Lung (tissue), 16 donors: ENCODE results near the gene LYPD8. TPM values are rescaled to one million over a fixed set of nuclear protein-coding genes. Genes with fewer than 3 reads are reported as not detected.
A peak's percentile ranks its signal among the peaks of the same experiment; 100 is the strongest.
"Not testable (repeated sequence)": the region's sequence is repeated elsewhere in the genome, so short reads cannot be mapped to it uniquely, and the experiment has no call there.

Experiments
- ATAC-seq: fragments of 200-7000 bp; cut with Tn5 transposase; one replicate; pipeline ENCODE4 v1.9.1; 2020; ENCODE audit warnings: moderate number of reproducible peaks; ENCODE audit not compliant: insufficient read depth, low FRiP score
- DNase-seq, 3 donors: peaks; one replicate each; pipeline ENCODE4 v3.0.0-alpha.2; 2013 to 2017
- H3K27ac ChIP-seq, 2 donors: one replicate each; pipeline ENCODE4 v1.5.1; 2013; ENCODE audit warnings: mild to moderate bottlenecking in 2 of 2, moderate library complexity in 2 of 2, control low read depth in 1 of 2, inconsistent platforms in 1 of 2, low read depth in 1 of 2, low read length in 1 of 2
- H3K27me3 ChIP-seq, 3 donors: one replicate each; pipeline ENCODE4 v1.5.1; 2013; ENCODE audit warnings: low read length in 2 of 3; ENCODE audit not compliant: control insufficient read depth in 3 of 3, insufficient read depth in 3 of 3
- H3K36me3 ChIP-seq, 4 donors: one replicate each; pipeline ENCODE4 v1.5.1; 2013; ENCODE audit warnings: low read length in 4 of 4, mild to moderate bottlenecking in 1 of 4, moderate library complexity in 1 of 4; ENCODE audit not compliant: control insufficient read depth in 4 of 4, insufficient read depth in 4 of 4
- H3K4me1 ChIP-seq, 5 donors: one replicate each; pipeline ENCODE4 v1.5.1; 2013; ENCODE audit warnings: low read length in 5 of 5, mild to moderate bottlenecking in 2 of 5, moderate library complexity in 1 of 5; ENCODE audit not compliant: control insufficient read depth in 5 of 5, insufficient read depth in 5 of 5
- H3K4me3 ChIP-seq: one replicate; pipeline ENCODE4 v1.5.1; 2013; ENCODE audit warnings: mild to moderate bottlenecking, control low read depth, moderate library complexity
- H3K9ac ChIP-seq, 2 donors: one replicate each; pipeline ENCODE4 v1.5.1; 2013; ENCODE audit warnings: low read length in 2 of 2, control low read depth in 1 of 2; ENCODE audit not compliant: insufficient read depth in 1 of 2
- H3K9me3 ChIP-seq, 4 donors: one replicate each; pipeline ENCODE4 v1.5.1; 2013; ENCODE audit warnings: low read length in 3 of 4, mild to moderate bottlenecking in 1 of 4, moderate library complexity in 1 of 4; ENCODE audit not compliant: control insufficient read depth in 4 of 4, insufficient read depth in 3 of 4
- CTCF ChIP-seq: IDR thresholded peaks from 2 replicates; pipeline ENCODE4 v1.5.1; 2012; ENCODE audit warnings: mild to moderate bottlenecking; ENCODE audit errors: control extremely low read depth, extremely low read depth
- WGBS, 2 donors: extraction: QIAGEN DNeasy Blood & Tissue Kit; methylation state at CpG; one replicate each; pipeline ENCODE4 v1.1.7; 2013; 5-methylcytosine and 5-hydroxymethylcytosine counted together
- long read RNA-seq, 5 donors: transcript quantifications; one replicate each; lab custom pipeline, GENCODE V29; 2026
- polyA plus RNA-seq, 2 donors: library from polyadenylated mRNA; stranded (reverse); fragments of 200-250 nt; gene quantifications; one replicate each; pipeline ENCODE4 v1.2.1, GENCODE V29; 2013
- total RNA-seq, 2 donors: library from RNA; depleted of rRNA in 1 of 2; stranded (reverse); fragments of >200 nt in 1 of 2; gene quantifications; one replicate each; pipeline ENCODE4 v1.2.1, GENCODE V29; 2014 to 2021
- donor health status: control.
- donor health status: control.
- donor health status: Bipolar disorder and iron deficiency.
- donor health status: healthy.
- donor health status: DM: yes; HTN: yes; CAD: no.

LYPD8 gene
- total RNA-seq, result not detected
- not detected for polyA plus RNA-seq
- long read RNA-seq, donor 1, partial matches to known transcripts, result 37 of 37 reads
- long read RNA-seq, donor 1, other reads (novel, unspliced or antisense), result 0 of 37 reads
- long read RNA-seq, donor 2, result 0 reads
- long read RNA-seq, donor 3, result 0 reads
- long read RNA-seq, donor 4, result 0 reads
- long read RNA-seq, donor 5, result 0 reads

- WGBS, 2 donors, result 76 to 78% methylated on average over 6 of the region's 6 CpGs
- no peak within 1 kb of the TSS for H3K4me3 ChIP-seq
- no peaks in the 10 kb centered on the region for H3K27me3 ChIP-seq
- no peak within 1 kb of the TSS for H3K9ac ChIP-seq
- H3K9me3 ChIP-seq, result peaks cover 0 to 24% (median 12%) of the 10 kb centered on the region in 4 donors
- ATAC-seq (no peak), DNase-seq (no peak)
- no peak within 1 kb of the TSS for H3K27ac ChIP-seq
- peaks cover 0 to 5% (median 0%) of the 10 kb centered on the region in 5 donors for H3K4me1 ChIP-seq
- H3K36me3 ChIP-seq, result peaks cover 0 to 6% (median 0%) of the 10 kb centered on the region in 4 donors
- TF ChIP-seq CTCF, result no peak
These were observed at the start of gene LYPD8 for GRCh38 chr1:248755517-248755916. Gene LYPD8, minus strand, starts transcription at chr1:248755759. Its CDS starts 4,678 bp downstream, at chr1:248751081.

- peak; percentile 59 for ATAC-seq
- Histone ChIP-seq H3K4me1 (peaks cover 0 to 2% (median 0%) of the 10 kb centered on the region in 5 donors), H3K36me3 (peaks cover 0 to 1% (median 0%) of the 10 kb centered on the region in 4 donors), H3K9me3 (no peaks in the 10 kb centered on the region), H3K27ac (peak overlapping the region in 1 of 2 donors; percentile 18), H3K9ac (no peak overlapping the region), H3K4me3 (no peak overlapping the region), H3K27me3 (no peaks in the 10 kb centered on the region)
- 31 to 46% methylated on average over 10 of the region's 10 CpGs for WGBS, 2 donors
- TF ChIP-seq CTCF, result no peak
- no peak for DNase-seq
These were observed 49.5 kb upstream of the LYPD8 start for GRCh38 chr1:248804771-248805681.

GRCh38 chr1:248803501-248803900 is 47.9 kb upstream of the LYPD8 start:
- H3K27ac ChIP-seq, result not testable (repeated sequence)

GRCh38 chr1:248802454-248802853 is 46.9 kb upstream of the LYPD8 start:
- no peak for DNase-seq
- WGBS, 2 donors, result 90 to 94% methylated on average over 6 of the region's 6 CpGs
- no peak for TF ChIP-seq CTCF
- Histone ChIP-seq H3K4me1 (no peaks in the 10 kb centered on the region), H3K27ac (no peak overlapping the region), H3K27me3 (no peaks in the 10 kb centered on the region), H3K9ac (no peak overlapping the region), H3K4me3 (no peak overlapping the region), H3K9me3 (no peaks in the 10 kb centered on the region), H3K36me3 (no peaks in the 10 kb centered on the region)
- ATAC-seq, result no peak

More at GRCh38 chr1:248803501-248803900, 47.9 kb upstream of the LYPD8 start:
- not testable (repeated sequence) for H3K36me3 ChIP-seq, H3K4me3 ChIP-seq, H3K9ac ChIP-seq, H3K9me3 ChIP-seq, H3K27me3 ChIP-seq, DNase-seq, ATAC-seq, H3K4me1 ChIP-seq
- WGBS, 2 donors, result 78 to 84% methylated on average over 15 of the region's 15 CpGs
